ENCODE results near the gene ANKMY1.

DNA sequence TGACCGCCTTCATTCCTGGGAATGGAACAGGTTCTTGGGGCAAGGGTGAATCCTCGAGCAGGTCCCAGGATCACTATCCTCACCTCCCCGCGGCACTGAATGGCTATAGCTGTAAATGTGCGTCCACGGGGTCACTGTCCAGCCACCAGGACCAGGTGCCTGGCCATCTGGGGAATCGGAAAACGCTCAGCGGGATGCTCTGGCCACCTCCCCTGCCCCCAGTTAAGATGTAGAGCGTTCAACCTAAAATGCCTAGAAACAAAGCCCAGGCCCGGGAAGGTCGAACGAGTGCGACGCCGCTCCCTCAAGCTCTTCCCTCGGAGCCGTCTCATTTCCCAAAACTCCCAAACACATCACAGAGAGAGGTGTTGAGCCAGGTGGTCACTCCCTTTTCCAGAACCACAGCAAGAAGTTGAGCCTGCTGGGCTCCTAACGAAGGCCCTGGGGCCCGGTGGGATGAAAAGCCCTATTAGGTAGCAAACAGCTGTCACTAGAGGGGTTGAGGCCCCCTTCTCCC, 28.0 kb upstream of the ANKMY1 start:
- TF ChIP-seq, protein P1, sequence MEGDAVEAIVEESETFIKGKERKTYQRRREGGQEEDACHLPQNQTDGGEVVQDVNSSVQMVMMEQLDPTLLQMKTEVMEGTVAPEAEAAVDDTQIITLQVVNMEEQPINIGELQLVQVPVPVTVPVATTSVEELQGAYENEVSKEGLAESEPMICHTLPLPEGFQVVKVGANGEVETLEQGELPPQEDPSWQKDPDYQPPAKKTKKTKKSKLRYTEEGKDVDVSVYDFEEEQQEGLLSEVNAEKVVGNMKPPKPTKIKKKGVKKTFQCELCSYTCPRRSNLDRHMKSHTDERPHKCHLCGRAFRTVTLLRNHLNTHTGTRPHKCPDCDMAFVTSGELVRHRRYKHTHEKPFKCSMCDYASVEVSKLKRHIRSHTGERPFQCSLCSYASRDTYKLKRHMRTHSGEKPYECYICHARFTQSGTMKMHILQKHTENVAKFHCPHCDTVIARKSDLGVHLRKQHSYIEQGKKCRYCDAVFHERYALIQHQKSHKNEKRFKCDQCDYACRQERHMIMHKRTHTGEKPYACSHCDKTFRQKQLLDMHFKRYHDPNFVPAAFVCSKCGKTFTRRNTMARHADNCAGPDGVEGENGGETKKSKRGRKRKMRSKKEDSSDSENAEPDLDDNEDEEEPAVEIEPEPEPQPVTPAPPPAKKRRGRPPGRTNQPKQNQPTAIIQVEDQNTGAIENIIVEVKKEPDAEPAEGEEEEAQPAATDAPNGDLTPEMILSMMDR (IDR thresholded peaks at IDR 0.05) = no peak
- TF ChIP-seq POLR2A (IDR thresholded peaks at IDR 0.05) = no peak
